C4-2B (cell line): Measurements from ENCODE around the gene SMOC2.

Experiments used
- CTCF ChIP-seq: fragments of 450-650 bp; conservative IDR thresholded peaks from 2 replicates; pipeline ENCODE4 v1.5.1; 2017; ENCODE audit warnings: mild to moderate bottlenecking
- ZFX ChIP-seq: fragments of 450-650 bp; IDR thresholded peaks from 2 replicates; pipeline ENCODE4 v1.6.1; 2017

DNA sequence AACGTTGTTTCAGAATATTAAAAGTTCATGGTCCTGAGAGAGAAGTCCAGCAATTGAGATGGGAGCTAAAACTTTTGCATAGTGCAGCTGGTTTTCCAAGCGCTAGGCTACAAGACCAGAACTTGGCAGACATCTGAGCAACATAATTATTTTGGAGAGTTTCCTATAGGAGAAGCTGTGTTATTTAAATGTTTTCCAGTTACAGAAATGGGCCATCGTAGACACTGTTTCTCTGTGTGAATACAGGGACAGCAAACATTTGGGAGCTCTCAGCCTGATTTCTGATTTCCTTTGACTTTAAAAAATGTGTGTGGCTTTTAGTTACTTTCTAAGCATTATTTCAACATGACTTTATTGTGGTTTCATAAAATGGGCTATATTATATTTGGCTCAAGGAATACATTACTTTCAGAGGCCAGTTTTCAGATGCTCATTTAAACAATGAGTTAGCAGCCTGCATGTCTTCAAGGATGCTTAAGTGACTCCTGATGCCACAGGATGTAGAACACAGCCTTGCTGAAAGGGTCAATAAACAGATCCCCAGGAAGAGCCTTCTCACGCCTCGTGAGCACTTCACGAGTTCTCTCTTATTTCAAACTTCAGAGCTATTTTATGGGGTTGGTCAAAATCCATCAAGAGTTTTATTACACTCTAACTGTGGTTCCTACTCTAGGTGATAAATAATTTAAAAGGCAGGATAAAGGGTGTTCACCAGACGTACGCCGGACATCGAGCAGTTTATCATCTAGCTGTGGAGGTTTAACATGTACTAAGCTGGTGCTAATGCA is 193.8 kb downstream of the SMOC2 start:
- TF ChIP-seq CTCF (no peak), ZFX (no peak)
